Keratinocyte (primary cell): ENCODE data around the gene ZC3H18.

ENCODE experiments used
- CTCF ChIP-seq, 3 experiments: IDR thresholded peaks in 1 of 3; conservative IDR thresholded peaks in 1 of 3; optimal IDR thresholded peaks in 1 of 3; 2 replicates in 2 of 3; 3 replicates in 1 of 3; pipeline versions ENCODE3 to v1.5.1; 2011; ENCODE audit warnings: low read length in 3 of 3, mild to moderate bottlenecking in 3 of 3, moderate library complexity in 2 of 3, control low read depth in 1 of 3, inconsistent platforms in 1 of 3; ENCODE audit not compliant: insufficient read depth in 2 of 3; ENCODE audit errors: extremely low read depth in 1 of 3
- EZH2 ChIP-seq: IDR thresholded peaks from one replicate; pipeline ENCODE4 v1.6.1; 2012; ENCODE audit warnings: inconsistent platforms, mild to moderate bottlenecking, low read length, moderate library complexity

- TF ChIP-seq CTCF (optimal IDR thresholded peaks at IDR 0.05 in 1 of 3, IDR thresholded peaks at IDR 0.05 in 1 of 3, conservative IDR thresholded peaks at IDR 0.05 in 1 of 3; ENCODE audit: extremely low read depth in 1 of 3, insufficient read depth in 2 of 3, low read length in 3 of 3) (no peak), EZH2 (no peak)
Observed at GRCh38 chr16:88593489-88593888, 23.3 kb downstream of the ZC3H18 start.
